K562 (cell line): ENCODE results near the gene GRAMD2B. TPM values are rescaled to one million over a fixed set of nuclear protein-coding genes. Genes with fewer than 3 reads are reported as not detected.

Experiments used
- ATAC-seq: fragments of 200-7000 bp; cut with Tn5 transposase; 3 replicates; pipeline ENCODE4 v1.9.1; 2020; ENCODE audit warnings: moderate library complexity
- BruUV-seq: library from RNA; stranded (reverse); fragments of 400-500 nt; replicated peaks from 2 replicates; lab custom pipeline; 2021; lab: Mats Ljungman, UMichigan
- CTCF ChIA-PET: fragments of 300-600 bp; formaldehyde crosslinking; extraction: SDS; loops from one replicate; lab custom pipeline; 2021; ENCODE audit warnings: low intra/inter-chr PET ratio; lab: Yijun Ruan, JAX
- POLR2A ChIA-PET: fragments of 300-600, 350-650 bp; sonication (Branson Sonifier 250); formaldehyde crosslinking; extraction: SDS; loops from one replicate; lab custom pipeline; 2021; ENCODE audit warnings: antibody characterized with exemption, inconsistent platforms; lab: Yijun Ruan, JAX
- DNase-seq, 4 experiments: peaks; one replicate each; pipeline versions ENCODE4 v3.0.0 to v3.0.0-alpha.2; 2011 to 2018; ENCODE audit warnings: low spot score in 3 of 4, mixed read lengths in 3 of 4; ENCODE audit errors: extremely low read depth in 1 of 4
- FAIRE-seq: peaks from 2 replicates; lab custom pipeline; 2011; peaks lifted over from hg19 to GRCh38; lab: Jason Lieb, UNC
- H2AFZ ChIP-seq: 2 replicates; pipeline ENCODE4 v1.6.0; 2011; ENCODE audit warnings: low read depth, low read length, control low read depth, inconsistent platforms
- H3K27ac ChIP-seq: fragments of 200-600 bp; 3 replicates; pipeline ENCODE4 v1.8.0; 2011; ENCODE audit warnings: low read depth, mild to moderate bottlenecking, control low read depth, inconsistent platforms, low read length, moderate library complexity, mixed read lengths; ENCODE audit errors: extremely low read depth
- H3K27me3 ChIP-seq, 2 experiments: fragments of 300-600 bp in 1 of 2; 2 replicates in 1 of 2; 3 replicates in 1 of 2; pipeline versions ENCODE4 v1.6.0 to v1.8.0; 2011; ENCODE audit warnings: inconsistent platforms in 2 of 2, low read length in 2 of 2, mild to moderate bottlenecking in 1 of 2, mixed read lengths in 1 of 2, moderate library complexity in 1 of 2; ENCODE audit not compliant: control insufficient read depth in 2 of 2, insufficient read depth in 2 of 2
- H3K36me3 ChIP-seq: fragments of 300-600 bp; 3 replicates; pipeline ENCODE4 v1.8.0; 2011; ENCODE audit warnings: mild to moderate bottlenecking, low read length, inconsistent platforms; ENCODE audit not compliant: control insufficient read depth, insufficient read depth
- H3K4me1 ChIP-seq, 2 experiments: fragments of 200-600 bp in 1 of 2; replicated peaks in 1 of 2; 2 replicates in 1 of 2; 3 replicates in 1 of 2; pipeline versions ENCODE4 v1.5.1 to v1.8.0; 2011; ENCODE audit warnings: inconsistent platforms in 2 of 2, low read length in 2 of 2, mild to moderate bottlenecking in 1 of 2, mixed read lengths in 1 of 2, moderate library complexity in 1 of 2; ENCODE audit not compliant: control insufficient read depth in 2 of 2, insufficient read depth in 2 of 2
- H3K4me2 ChIP-seq: 2 replicates; pipeline ENCODE4 v1.6.1; 2011; ENCODE audit warnings: low read length, control low read depth, inconsistent platforms, mixed read lengths; ENCODE audit not compliant: insufficient read depth
- H3K4me3 ChIP-seq: fragments of 200-600 bp; sonication (generic), shearing (Covaris generic); 2 replicates; pipeline ENCODE4 v1.5.1; 2016; ENCODE audit warnings: control low read depth, inconsistent platforms
- H3K79me2 ChIP-seq: fragments of 200-600 bp; 3 replicates; pipeline ENCODE4 v1.8.0; 2011; ENCODE audit warnings: low read length, inconsistent platforms; ENCODE audit not compliant: control insufficient read depth, insufficient read depth
- H3K9ac ChIP-seq, 2 experiments: 2 replicates each; pipeline versions ENCODE4 v1.6.0 to v1.6.1; 2011; ENCODE audit warnings: low read depth in 2 of 2, low read length in 2 of 2, control low read depth in 1 of 2, inconsistent platforms in 1 of 2, mild to moderate bottlenecking in 1 of 2, mixed read lengths in 1 of 2; ENCODE audit not compliant: insufficient read depth in 1 of 2
- H3K9me1 ChIP-seq: one replicate; pipeline ENCODE4 v1.6.0; 2011; ENCODE audit warnings: inconsistent platforms, mild to moderate bottlenecking, low read length, moderate library complexity; ENCODE audit not compliant: control insufficient read depth, insufficient read depth
- H3K9me3 ChIP-seq: replicated peaks from 2 replicates; pipeline ENCODE4 v1.5.1; 2011; ENCODE audit warnings: low read depth, low read length, inconsistent platforms; ENCODE audit not compliant: control insufficient read depth, insufficient read depth
- H4K20me1 ChIP-seq: replicated peaks from 2 replicates; pipeline ENCODE4 v1.6.1; 2011; ENCODE audit warnings: low read length, inconsistent platforms, mixed read lengths; ENCODE audit not compliant: control insufficient read depth, insufficient read depth
- CBFA2T3 ChIP-seq: fragments of 450-650 bp; IDR thresholded peaks from 2 replicates; pipeline ENCODE4 v1.6.1; 2017
- FOSL1 ChIP-seq: fragments of 200-800 bp; sonication (Bioruptor generic); conservative IDR thresholded peaks from 2 replicates; pipeline ENCODE4 v1.6.1; 2016; ENCODE audit warnings: missing genetic modification characterization, missing compliant biosample characterization
- GABPA ChIP-seq: fragments of 200-800 bp; sonication (Bioruptor generic); conservative IDR thresholded peaks from 2 replicates; pipeline ENCODE4 v1.6.1; 2016; ENCODE audit warnings: low read depth, missing genetic modification characterization, missing compliant biosample characterization
- PHF21A ChIP-seq: fragments of 450-650 bp; IDR thresholded peaks from 2 replicates; pipeline ENCODE4 v1.6.1; 2017; ENCODE audit warnings: low read depth, borderline replicate concordance
- STAT5A ChIP-seq: IDR thresholded peaks from 2 replicates; pipeline ENCODE4 v1.6.1; 2012; ENCODE audit warnings: low read length, inconsistent platforms, borderline replicate concordance
- TEAD4 ChIP-seq, 2 experiments: sonication (generic) in 1 of 2; formaldehyde crosslinking in 1 of 2; IDR thresholded peaks; 2 replicates each; pipeline versions ENCODE4 v1.6.1 to v1.8.0; 2012 to 2022; ENCODE audit warnings: borderline replicate concordance in 1 of 2, inconsistent platforms in 1 of 2, low read length in 1 of 2, mild to moderate bottlenecking in 1 of 2, missing genetic modification reagents in 1 of 2
- TRIM24 ChIP-seq, 2 experiments: fragments of 450-650 bp; IDR thresholded peaks; 2 replicates each; pipeline ENCODE4 v1.6.1; 2016
- ZFP1 ChIP-seq: fragments of 450-650 bp; formaldehyde crosslinking; IDR thresholded peaks from 2 replicates; pipeline ENCODE4 v1.4.0; 2020; ENCODE audit warnings: mild to moderate bottlenecking, mixed read lengths
- ZNF507 ChIP-seq: conservative IDR thresholded peaks from 2 replicates; pipeline ENCODE4 v1.6.1; 2017; ENCODE audit warnings: missing genetic modification characterization, missing compliant biosample characterization
- ZNF77 ChIP-seq: fragments of 250-450 bp; sonication (Bioruptor Pico); IDR thresholded peaks from 2 replicates; pipeline ENCODE4 v1.5.0; 2020
- WGBS: fragments of 100-300 bp; shearing (Covaris generic); methylation state at CpG from one replicate; pipeline ENCODE4 v1.1.6; 2016; ENCODE audit warnings: low coverage, mixed read lengths; ENCODE audit not compliant: insufficient coverage; ENCODE audit errors: missing lambda C conversion rate; 5-methylcytosine and 5-hydroxymethylcytosine counted together
- in situ Hi-C: fragments of 300-500 bp; cut with MboI; formaldehyde crosslinking; loops from 4 replicates; pipeline ENCODE4 v1.15.0; 2018; ENCODE audit warnings: inconsistent platforms, mixed read lengths
- intact Hi-C: fragments of 100-400 bp; cut with micrococcal nuclease; formaldehyde crosslinking; loops from 2 replicates; pipeline ENCODE4 v1.14.2; 2022
- polyA plus RNA-seq, 8 experiments: library from polyadenylated mRNA; depleted of rRNA in 4 of 8; stranded (reverse) in 5 of 8; unstranded in 3 of 8; fragments of >200 nt; fragmentation: Nextera tagmentation in 2 of 8; fragmentation: Illumina TruSeq in 1 of 8; extraction: Ambion mirVana in 2 of 8; extraction: Trizol in 1 of 8; gene quantifications; 2 replicates each; pipeline versions ENCODE4 v1.2.1 to v1.2.3, GENCODE V29; 2011 to 2014; ENCODE audit warnings: inconsistent platforms in 1 of 8, missing spikeins in 1 of 8
- total RNA-seq, 7 experiments: library from RNA; depleted of rRNA in 6 of 7; stranded (reverse); fragments of >200 nt in 6 of 7; fragmentation: Illumina TruSeq in 2 of 7; extraction: Trizol in 2 of 7; gene quantifications; 2 replicates each; pipeline versions ENCODE4 v1.2.1 to v1.2.3, GENCODE V29; 2011 to 2021; ENCODE audit warnings: low replicate concordance in 1 of 7
- TF ChIP-seq, protein P1 (sequence below): fragments of 450-650 bp; IDR thresholded peaks from 2 replicates; pipeline ENCODE4 v1.6.1; 2017; ENCODE audit warnings: antibody characterized with exemption, mild to moderate bottlenecking
- TF ChIP-seq, protein P2 (sequence below): fragments of 450-650 bp; IDR thresholded peaks from 2 replicates; pipeline ENCODE4 v1.6.1; 2017; ENCODE audit warnings: mild to moderate bottlenecking, moderate library complexity
- TF ChIP-seq, protein P3 (sequence below): sonication (generic); formaldehyde crosslinking; IDR thresholded peaks from 2 replicates; pipeline ENCODE4 v1.9.0; 2022; ENCODE audit warnings: mild to moderate bottlenecking, missing genetic modification reagents
- TF ChIP-seq, protein P4 (sequence below), 2 experiments: IDR thresholded peaks in 1 of 2; conservative IDR thresholded peaks in 1 of 2; 2 replicates each; pipeline ENCODE4 v1.6.1; 2016; ENCODE audit warnings: low read depth in 2 of 2, mild to moderate bottlenecking in 1 of 2, missing compliant biosample characterization in 1 of 2, missing genetic modification characterization in 1 of 2, moderate library complexity in 1 of 2

The GRAMD2B gene
- total and polyA plus RNA-seq, 9 of the 15 experiments (the other 6 are each of a cell fraction or from before 2014, with no cell fraction given) = 0.32 to 4.2 (median 1.4) TPM

DNA sequence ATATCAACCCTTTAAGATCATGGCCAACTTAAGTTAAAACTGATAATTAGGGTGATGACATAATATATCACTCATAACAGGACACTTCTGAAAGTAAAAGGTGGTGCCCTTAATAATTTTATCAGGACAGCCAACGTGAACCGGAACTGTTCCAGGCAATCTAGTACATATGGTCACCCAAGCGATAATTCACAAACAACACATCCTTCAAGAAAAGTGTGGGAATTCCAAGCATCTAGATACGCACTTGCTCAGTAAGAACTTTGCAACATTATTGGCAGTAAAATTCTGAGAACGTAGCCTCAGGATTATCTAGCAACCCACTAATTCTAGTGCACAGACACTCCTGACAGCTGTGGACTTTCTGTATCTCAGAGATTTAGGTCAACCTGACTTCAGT lies 86.1 kb downstream of the GRAMD2B start:
- no peak for ATAC-seq
- Histone ChIP-seq H2AFZ (peak overlapping the region; percentile 66), H3K9ac (no peak overlapping the region), H3K9me1 (no peaks in the 10 kb centered on the region), H3K79me2 (no peaks in the 10 kb centered on the region), H3K27me3 (no peaks in the 10 kb centered on the region), H3K4me3 (no peak overlapping the region), H3K27ac (peak overlapping the region; percentile 49; the same call in 2 of the 3 replicates), H3K4me2 (peak overlapping the region; percentile 35; the same call in 1 of the 2 replicates), H3K9me3 (no peaks in the 10 kb centered on the region), H3K36me3 (no peaks in the 10 kb centered on the region), H4K20me1 (no peaks in the 10 kb centered on the region), H3K4me1 (peaks cover 3 to 37% of the 10 kb centered on the region in 2 experiments; a peak in 4 of 5 replicates)
- CTCF ChIA-PET = no interaction called here
- in situ Hi-C loops (no loop called here), intact Hi-C loops (no loop called here)
- BruUV-seq = no TSS peak
- 11% methylated on average over 5 of the region's 5 CpGs for WGBS
- FAIRE-seq = no peak
- no peak for DNase-seq
- POLR2A ChIA-PET = no interaction called here
- TF ChIP-seq ZNF77 (CRISPR knock-in tag) (no peak), CBFA2T3 (peak; percentile 49), TEAD4 (IDR thresholded peaks at IDR 0.05; ENCODE audit: low read length) (peak; percentile 64; the same call in 1 of the 2 replicates), TEAD4 (CRISPR knock-in tag; IDR thresholded peaks at IDR 0.05; ENCODE audit: borderline replicate concordance) (no peak), ZNF507 (tag) (no peak), GABPA (tag) (peak; percentile 71), STAT5A (0 out of 2 replicates have a peak, but pooled peaks have one; percentile 21), FOSL1 (no peak), ZFP1 (CRISPR knock-in tag) (no peak), PHF21A (no peak), TRIM24 (IDR thresholded peaks at IDR 0.05) (peak in 1 of 2 experiments; percentile 33; a peak in 1 of 4 replicates)
- TF ChIP-seq, protein P1, sequence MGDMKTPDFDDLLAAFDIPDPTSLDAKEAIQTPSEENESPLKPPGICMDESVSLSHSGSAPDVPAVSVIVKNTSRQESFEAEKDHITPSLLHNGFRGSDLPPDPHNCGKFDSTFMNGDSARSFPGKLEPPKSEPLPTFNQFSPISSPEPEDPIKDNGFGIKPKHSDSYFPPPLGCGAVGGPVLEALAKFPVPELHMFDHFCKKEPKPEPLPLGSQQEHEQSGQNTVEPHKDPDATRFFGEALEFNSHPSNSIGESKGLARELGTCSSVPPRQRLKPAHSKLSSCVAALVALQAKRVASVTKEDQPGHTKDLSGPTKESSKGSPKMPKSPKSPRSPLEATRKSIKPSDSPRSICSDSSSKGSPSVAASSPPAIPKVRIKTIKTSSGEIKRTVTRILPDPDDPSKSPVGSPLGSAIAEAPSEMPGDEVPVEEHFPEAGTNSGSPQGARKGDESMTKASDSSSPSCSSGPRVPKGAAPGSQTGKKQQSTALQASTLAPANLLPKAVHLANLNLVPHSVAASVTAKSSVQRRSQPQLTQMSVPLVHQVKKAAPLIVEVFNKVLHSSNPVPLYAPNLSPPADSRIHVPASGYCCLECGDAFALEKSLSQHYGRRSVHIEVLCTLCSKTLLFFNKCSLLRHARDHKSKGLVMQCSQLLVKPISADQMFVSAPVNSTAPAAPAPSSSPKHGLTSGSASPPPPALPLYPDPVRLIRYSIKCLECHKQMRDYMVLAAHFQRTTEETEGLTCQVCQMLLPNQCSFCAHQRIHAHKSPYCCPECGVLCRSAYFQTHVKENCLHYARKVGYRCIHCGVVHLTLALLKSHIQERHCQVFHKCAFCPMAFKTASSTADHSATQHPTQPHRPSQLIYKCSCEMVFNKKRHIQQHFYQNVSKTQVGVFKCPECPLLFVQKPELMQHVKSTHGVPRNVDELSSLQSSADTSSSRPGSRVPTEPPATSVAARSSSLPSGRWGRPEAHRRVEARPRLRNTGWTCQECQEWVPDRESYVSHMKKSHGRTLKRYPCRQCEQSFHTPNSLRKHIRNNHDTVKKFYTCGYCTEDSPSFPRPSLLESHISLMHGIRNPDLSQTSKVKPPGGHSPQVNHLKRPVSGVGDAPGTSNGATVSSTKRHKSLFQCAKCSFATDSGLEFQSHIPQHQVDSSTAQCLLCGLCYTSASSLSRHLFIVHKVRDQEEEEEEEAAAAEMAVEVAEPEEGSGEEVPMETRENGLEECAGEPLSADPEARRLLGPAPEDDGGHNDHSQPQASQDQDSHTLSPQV = 0 out of 2 replicates have a peak, but pooled peaks have one; percentile 57
- TF ChIP-seq, protein P2, sequence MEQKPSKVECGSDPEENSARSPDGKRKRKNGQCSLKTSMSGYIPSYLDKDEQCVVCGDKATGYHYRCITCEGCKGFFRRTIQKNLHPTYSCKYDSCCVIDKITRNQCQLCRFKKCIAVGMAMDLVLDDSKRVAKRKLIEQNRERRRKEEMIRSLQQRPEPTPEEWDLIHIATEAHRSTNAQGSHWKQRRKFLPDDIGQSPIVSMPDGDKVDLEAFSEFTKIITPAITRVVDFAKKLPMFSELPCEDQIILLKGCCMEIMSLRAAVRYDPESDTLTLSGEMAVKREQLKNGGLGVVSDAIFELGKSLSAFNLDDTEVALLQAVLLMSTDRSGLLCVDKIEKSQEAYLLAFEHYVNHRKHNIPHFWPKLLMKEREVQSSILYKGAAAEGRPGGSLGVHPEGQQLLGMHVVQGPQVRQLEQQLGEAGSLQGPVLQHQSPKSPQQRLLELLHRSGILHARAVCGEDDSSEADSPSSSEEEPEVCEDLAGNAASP = no peak
- TF ChIP-seq, protein P3, sequence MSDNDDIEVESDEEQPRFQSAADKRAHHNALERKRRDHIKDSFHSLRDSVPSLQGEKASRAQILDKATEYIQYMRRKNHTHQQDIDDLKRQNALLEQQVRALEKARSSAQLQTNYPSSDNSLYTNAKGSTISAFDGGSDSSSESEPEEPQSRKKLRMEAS = no peak
- TF ChIP-seq, protein P4, sequence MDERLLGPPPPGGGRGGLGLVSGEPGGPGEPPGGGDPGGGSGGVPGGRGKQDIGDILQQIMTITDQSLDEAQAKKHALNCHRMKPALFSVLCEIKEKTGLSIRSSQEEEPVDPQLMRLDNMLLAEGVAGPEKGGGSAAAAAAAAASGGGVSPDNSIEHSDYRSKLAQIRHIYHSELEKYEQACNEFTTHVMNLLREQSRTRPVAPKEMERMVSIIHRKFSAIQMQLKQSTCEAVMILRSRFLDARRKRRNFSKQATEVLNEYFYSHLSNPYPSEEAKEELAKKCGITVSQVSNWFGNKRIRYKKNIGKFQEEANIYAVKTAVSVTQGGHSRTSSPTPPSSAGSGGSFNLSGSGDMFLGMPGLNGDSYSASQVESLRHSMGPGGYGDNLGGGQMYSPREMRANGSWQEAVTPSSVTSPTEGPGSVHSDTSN (CRISPR knock-in tag; IDR thresholded peaks at IDR 0.05; ENCODE audit: low read depth) = no peak
- TF ChIP-seq, protein P4 (tag; conservative IDR thresholded peaks at IDR 0.05; ENCODE audit: low read depth) = 0 out of 2 replicates have a peak, but pooled peaks have one; percentile 5
